DLD1 (cell line): Measurements from ENCODE around the gene LRSAM1.

Source experiments
- in situ Hi-C: cut with HindIII; loops from 2 replicates; pipeline ENCODE4 v1.10.0; 2017; ENCODE audit warnings: low sequenced_read_pairs

LRSAM1 gene

GRCh38 chr9:127423934-127424675 lies 27.2 kb upstream of the LRSAM1 start, which contains the start of gene ZNF79:
Gene ZNF79 (plus strand): TSS chr9:127424382. CDS start chr9:127424788, 406 bp downstream.
- in situ Hi-C loops, result no loop called here

- in situ Hi-C loops, result no loop called here
Observed at GRCh38 chr9:127424676-127424999, 26.7 kb upstream of the LRSAM1 start.

- in situ Hi-C loops, result no loop called here
Observed at GRCh38 chr9:127426756-127427155, 24.6 kb upstream of the LRSAM1 start.

DNA sequence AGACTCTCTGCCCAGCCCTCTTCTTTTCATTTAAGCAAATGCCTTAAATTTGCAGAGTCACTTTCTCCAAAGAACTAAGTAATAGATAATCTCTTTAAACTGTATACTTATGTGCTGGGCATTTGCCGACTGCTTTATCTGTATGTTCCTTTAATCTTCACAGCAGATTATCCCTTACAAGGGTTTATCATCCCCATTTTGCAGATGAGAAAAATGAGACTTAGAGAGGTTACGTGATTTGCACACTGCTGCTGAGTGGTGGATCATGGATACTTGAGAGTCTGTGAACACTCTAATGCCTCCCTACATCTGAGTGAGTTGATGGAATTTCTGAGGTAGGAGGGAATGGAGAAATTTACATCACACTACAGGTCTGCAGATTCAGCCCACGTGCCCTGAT lies 23.0 kb upstream of the LRSAM1 start:
- in situ Hi-C loops, result no loop called here

DNA sequence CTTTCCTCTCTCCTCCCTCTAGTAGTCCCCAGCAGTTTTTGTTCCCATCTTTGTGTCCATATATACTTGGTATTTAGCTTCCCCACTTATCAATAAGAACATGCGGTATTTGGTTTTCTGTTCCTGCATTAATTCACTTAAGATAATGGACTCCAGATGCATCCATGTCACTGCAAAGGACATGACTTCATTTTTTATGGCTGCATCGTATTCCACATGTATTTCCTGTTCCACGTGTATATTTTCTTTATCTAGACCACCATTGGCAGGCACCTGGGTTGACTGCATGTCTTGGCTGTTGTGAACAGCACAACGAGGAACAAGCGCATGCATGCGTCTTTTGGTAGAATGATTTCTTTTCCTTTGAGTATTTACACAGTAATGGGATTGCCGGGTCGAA lies 20.9 kb upstream of the LRSAM1 start:
- in situ Hi-C loops, result no loop called here

DNA sequence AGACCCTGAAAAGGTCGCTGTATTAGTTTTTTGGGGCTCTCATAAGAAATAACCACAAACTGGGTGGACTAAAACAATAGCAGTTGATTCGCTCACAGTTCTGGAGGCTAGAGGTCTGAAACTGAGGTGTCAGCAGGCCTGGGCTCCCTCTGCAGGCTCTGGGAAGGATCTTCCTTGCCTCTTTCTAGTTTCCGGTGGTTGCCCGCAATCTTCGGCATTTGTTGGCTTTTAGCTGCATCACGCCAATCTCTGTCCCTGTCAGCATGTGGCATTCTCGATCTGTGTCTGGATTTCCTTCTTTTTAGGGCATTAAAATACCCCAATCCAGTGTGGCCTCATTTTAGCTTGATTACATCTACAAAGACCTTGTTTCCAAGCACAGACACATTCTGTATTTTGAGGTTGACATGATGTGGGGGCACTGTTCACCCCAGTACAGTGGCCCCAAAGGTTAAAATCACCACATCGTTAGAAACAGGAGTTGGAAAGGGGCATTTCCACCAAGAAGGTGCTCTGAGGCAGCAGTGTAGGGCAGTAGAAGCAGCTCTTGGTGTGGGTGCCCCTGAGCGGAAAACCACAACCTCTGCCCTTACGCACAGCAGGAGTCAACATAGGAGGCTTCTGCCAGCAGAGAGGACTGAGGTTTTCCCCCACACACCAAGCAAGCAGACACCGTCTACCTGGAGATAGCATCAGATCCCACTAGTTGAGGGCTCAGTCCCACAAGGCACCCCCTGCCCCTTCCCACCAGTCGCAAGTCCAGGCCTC lies 13.6 kb upstream of the LRSAM1 start:
- in situ Hi-C loops, result no loop called here

DNA sequence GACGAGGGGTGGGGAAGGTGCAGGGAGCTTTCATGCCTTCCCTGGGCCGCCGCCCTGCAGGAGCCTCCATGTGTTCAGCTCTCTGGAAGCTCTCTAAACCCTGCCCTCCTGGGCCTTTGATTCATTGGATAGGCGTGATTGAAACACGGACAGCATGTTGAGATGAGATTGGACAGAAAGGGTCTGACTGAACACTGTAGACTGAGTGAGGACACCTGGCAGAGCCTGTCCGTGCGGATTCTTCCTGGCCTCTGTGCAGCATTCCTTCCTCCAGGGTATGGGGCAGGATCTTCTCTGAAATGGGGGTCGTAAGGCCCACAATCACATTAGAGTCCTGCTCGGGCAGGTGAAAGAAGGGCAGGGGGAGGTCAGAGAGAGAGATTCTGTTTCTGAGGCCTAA lies 12.9 kb upstream of the LRSAM1 start:
- in situ Hi-C loops, result no loop called here

DNA sequence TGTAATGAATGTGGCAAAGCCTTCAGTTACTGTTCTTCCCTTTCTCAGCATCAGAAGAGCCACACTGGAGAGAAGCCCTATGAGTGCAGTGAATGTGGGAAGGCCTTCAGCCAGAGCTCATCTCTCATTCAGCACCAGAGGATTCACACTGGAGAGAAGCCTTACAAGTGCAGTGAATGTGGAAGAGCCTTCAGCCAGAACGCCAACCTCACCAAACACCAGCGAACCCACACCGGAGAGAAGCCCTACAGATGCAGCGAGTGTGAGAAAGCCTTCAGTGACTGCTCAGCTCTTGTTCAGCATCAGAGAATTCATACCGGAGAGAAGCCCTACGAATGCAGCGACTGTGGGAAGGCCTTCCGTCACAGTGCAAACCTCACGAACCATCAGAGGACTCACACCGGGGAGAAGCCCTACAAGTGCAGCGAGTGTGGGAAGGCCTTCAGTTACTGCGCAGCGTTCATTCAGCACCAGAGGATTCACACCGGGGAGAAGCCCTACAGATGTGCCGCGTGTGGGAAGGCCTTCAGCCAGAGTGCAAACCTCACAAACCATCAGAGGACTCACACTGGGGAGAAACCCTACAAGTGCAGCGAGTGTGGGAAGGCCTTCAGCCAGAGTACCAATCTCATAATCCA lies 6.9 kb upstream of the LRSAM1 start:
- in situ Hi-C loops, result no loop called here

DNA sequence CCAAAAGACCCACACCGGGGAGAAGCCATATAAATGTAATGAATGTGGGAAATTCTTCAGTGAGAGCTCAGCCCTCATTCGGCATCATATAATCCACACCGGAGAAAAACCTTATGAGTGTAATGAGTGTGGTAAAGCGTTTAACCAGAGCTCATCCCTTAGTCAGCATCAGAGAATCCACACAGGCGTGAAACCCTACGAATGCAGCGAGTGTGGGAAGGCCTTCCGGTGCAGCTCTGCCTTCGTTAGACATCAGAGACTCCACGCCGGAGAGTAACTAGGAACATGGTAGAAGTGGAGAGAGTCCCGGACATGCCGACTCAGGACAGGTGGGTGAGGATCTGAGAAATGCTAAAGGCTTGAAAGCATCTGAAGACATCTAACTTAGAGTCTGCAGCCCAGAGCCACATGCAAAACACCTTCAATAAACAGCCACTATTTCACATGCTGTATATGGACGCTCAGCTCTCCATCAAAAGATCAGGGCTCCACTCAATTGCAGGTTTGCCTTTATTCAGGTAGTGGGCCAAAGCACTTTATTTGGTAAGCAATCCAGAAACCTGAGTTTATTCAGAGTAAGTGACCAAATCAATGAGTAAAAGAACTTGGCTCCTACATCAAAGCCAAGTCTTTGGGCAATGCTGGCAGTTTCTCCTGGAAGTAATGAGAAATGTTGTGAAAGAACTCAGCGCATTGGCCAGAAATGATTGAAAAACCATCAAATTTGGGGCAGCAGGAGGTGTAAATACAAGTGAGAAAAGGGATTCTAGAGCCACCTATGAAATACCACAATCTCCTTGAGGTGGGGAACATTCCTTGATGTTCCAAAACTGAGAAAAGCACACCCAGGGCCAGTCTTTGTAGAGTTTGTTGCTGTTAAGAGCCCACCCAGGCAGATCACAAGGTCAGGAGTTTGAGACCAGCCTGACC lies 6.1 kb upstream of the LRSAM1 start:
- in situ Hi-C loops, result no loop called here

- in situ Hi-C loops, result no loop called here
Observed at GRCh38 chr9:127445851-127446712, 5.2 kb upstream of the LRSAM1 start.

DNA sequence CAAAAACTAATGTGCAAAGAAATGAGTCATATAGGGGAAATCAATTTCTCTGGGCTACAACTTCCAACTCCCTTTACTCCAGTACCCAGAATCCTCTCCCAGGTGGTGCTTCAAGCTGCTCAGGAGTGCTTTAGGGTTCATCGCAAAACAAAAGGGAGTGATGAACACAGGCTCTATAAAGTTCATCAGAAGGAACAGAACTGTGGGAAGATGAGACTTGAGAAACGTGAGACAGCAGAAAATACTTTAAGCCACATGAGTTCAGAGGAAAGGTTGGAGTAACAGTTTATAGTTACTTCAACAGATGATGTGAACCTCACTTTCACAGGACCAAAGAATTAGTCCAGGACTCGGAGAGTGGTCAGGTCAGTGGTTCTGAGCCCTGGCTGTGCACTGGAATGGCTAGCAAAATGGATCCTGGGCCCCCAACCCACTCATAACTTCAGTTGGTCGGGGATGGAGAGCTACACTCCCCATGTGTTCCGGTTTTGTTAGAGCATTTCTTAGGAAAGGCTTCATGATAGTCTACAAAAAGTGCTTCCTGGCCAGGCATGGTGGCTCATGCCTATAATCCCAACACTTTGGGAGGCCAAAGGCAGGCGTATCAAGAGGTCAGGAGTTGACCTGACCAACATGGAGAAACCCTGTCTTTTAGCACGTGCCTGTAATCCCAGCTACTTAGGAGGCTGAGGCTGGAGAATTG lies 4.4 kb upstream of the LRSAM1 start:
- in situ Hi-C loops, result no loop called here

DNA sequence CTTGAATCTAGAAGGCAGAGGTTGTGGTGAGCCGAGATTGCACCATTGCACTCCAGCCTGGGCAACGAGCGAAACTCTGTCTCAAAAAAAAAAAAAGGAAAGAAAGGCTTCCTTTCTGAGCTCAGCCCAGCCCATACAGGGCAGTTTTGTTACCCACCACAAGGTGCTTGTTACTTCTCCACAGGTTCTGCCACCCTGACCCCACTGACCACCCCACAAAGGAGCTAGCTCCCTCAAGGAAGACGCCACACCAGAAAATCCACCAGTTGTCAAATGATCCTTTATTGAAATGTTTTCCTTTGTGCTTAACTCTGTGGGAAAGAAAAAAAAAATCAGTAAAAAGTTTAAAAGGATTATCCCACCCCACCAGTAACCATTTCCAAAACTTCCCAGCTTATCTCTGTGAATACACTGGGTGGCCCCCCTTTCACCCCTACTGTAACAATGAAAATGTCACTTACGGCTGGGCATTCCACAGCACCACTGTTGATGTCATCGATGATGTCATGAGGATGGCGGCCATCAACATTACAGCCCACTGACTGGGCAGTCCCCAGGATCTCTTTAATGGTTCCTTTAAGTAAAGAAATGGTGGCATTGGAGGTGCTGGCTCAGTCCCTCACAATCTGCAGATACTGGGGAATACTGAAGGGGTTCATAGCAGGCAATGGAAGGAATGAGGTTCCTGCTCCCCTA lies 3.7 kb upstream of the LRSAM1 start:
- in situ Hi-C loops, result no loop called here

- in situ Hi-C loops, result no loop called here
Observed at GRCh38 chr9:127448112-127448805, 3.1 kb upstream of the LRSAM1 start.

DNA sequence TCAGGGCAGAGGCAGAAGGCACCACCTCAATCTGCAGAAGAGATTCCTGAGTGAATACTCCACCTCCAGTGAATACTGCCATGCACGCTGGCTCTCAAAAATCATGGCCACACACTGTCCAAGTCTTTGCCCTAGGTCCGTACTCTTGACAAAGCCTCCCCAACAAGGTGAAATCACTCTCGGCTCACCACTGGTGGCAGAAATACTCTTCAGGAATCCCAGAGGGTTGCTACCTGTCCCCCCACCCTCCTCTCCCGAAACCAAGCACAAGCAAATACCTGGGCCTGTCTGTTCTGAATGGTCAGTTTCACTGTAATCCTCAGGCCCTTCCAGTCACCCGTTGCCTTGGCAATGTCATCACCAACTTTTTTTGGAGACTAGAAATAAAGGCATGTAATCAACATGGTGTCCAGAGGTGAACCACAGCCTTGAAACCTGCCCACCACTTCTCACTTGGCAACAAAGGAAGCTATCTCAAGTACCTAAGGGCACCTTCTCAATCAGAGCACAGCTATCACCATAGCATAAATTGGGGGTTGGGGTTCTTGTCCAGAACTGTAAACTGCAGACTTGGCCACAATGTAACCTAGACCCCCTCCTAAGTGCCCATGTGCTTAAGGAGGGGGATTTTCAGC lies 1.9 kb upstream of the LRSAM1 start:
- in situ Hi-C loops, result no loop called here

DNA sequence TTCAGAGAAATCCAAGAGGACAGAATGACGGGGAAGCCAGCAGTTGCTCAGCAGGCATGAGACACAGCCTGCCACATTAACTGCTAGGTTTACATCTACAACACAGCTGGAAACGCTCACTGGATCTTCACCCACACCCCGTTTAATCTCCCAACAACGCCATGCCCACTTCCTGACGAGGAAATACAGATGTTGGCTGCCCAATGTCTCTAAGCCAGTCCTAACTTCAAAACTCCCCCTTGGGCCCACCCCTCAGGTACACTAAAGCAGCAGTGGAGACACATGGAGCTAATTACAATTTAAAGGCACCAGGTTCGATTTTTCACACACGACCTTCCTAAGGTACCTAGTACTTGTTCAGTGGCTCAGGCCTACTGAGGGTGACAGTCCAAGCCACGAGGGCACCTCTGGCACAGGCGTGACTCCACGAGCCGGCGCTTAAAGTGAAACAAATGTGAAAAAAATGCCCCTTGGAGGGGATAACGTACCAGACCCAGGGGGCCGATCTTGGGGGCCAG lies 1.0 kb upstream of the LRSAM1 start:
- in situ Hi-C loops, result no loop called here

GRCh38 chr9:127451608-127451857 lies 223 bp downstream of the LRSAM1 start:
- in situ Hi-C loops, result no loop called here

- in situ Hi-C loops, result no loop called here
Observed at GRCh38 chr9:127451858-127452656, 747 bp downstream of the LRSAM1 start.
